SJSA1 (cell line): ENCODE measurements around the gene REXO4. TPM values are rescaled to one million over a fixed set of nuclear protein-coding genes. Genes with fewer than 3 reads are reported as not detected.
"Not testable (repeated sequence)": the region's sequence is repeated elsewhere in the genome, so short reads cannot be mapped to it uniquely, and the experiment has no call there.

Experiments used
- DNase-seq, 2 experiments: peaks; one replicate each; pipeline ENCODE4 v3.0.0-alpha.2; 2015 to 2020; ENCODE audit warnings: low spot score in 2 of 2, low read depth in 1 of 2
- H3K27ac ChIP-seq: fragments of 250-450 bp; sonication (Bioruptor Pico); 2 replicates; pipeline ENCODE4 v1.5.1; 2020; ENCODE audit warnings: mild to moderate bottlenecking, moderate library complexity
- H3K27me3 ChIP-seq: fragments of 250-450 bp; sonication (Bioruptor Pico); replicated peaks from 2 replicates; pipeline ENCODE4 v1.5.1; 2020; ENCODE audit warnings: mild to moderate bottlenecking, moderate library complexity
- H3K36me3 ChIP-seq: fragments of 250-450 bp; sonication (Bioruptor Pico); 2 replicates; pipeline ENCODE4 v1.5.1; 2020; ENCODE audit warnings: mild to moderate bottlenecking
- H3K4me1 ChIP-seq: fragments of 250-450 bp; sonication (Bioruptor Pico); replicated peaks from 2 replicates; pipeline ENCODE4 v1.6.1; 2021; ENCODE audit warnings: mild to moderate bottlenecking
- H3K4me3 ChIP-seq: fragments of 250-450 bp; sonication (Bioruptor Pico); 2 replicates; pipeline ENCODE4 v1.5.1; 2020; ENCODE audit warnings: mild to moderate bottlenecking
- H3K9me3 ChIP-seq: fragments of 250-450 bp; sonication (Bioruptor Pico); replicated peaks from 2 replicates; pipeline ENCODE4 v1.5.1; 2020; ENCODE audit warnings: mild to moderate bottlenecking
- total RNA-seq: library from RNA; depleted of rRNA; stranded (reverse); fragments of >200 nt; shearing (Covaris generic); gene quantifications from 2 replicates; pipeline ENCODE4 v1.2.3, GENCODE V29; 2014

The REXO4 gene
- total RNA-seq, 1 experiment from 2014 or later, result 15.6 TPM

- no peaks in the 10 kb centered on the region for H3K36me3 ChIP-seq
- no peaks in the 10 kb centered on the region for H3K4me1 ChIP-seq
- no peak for DNase-seq
- H3K27ac ChIP-seq, result no peak overlapping the region
- H3K27me3 ChIP-seq, result no peaks in the 10 kb centered on the region
- no peaks in the 10 kb centered on the region for H3K9me3 ChIP-seq
- H3K4me3 ChIP-seq, result no peak overlapping the region
Measured at GRCh38 chr9:133383438-133383837, 34.4 kb downstream of the REXO4 start.

DNA sequence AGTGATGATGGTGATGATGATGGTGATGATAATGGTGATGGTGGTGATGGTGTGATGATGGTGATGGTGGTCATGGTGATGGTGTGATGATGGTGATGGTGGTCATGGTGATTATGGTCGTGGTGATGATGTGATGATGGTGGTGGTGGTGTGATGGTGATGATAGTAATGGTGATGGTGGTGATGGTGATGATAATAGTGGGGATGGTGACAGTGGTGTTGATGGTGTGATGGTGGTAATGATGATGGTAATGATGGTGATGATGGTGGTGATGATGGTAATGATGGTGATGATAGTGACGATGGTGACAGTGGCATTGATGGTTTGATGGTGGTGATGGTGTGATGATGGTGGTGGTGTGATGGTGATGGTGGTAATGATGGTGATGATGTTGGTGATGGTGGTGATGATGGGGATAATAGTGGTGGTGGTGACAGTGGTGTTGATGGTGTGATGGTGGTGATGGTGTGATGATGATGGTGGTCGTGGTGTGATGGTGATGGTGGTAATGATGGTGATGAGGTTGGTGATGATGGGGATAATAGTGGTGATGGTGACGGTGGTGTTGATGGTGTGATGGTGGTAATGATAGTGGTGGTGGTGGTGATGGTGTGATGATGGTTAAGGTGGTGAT, 35.2 kb downstream of the REXO4 start:
- DNase-seq, result no peak
- Histone ChIP-seq H3K36me3 (no peaks in the 10 kb centered on the region), H3K4me1 (no peaks in the 10 kb centered on the region), H3K9me3 (no peaks in the 10 kb centered on the region), H3K27ac (no peak overlapping the region), H3K4me3 (no peak overlapping the region), H3K27me3 (no peaks in the 10 kb centered on the region)

DNA sequence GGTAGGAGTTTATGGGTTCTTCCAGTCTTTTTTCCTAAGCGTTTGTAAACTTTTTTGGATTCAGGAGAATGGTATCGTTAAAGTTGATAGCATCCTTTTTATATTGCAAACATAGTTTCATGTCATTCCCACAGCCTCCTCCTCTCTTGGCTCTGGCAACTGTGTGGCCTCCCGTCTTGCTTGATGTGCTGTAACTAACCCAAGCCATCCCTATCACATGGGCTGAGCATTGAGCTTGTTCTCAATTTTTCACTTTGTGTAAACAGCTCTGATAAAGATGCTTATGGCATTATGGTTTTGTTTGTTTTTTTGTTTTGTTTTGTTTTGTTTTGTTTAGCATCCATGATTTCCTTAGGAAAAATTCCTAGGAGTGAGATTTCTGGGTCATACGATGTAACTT, 37.1 kb downstream of the REXO4 start:
- no peak overlapping the region for H3K27ac ChIP-seq

GRCh38 chr9:133379153-133380086, 38.4 kb downstream of the REXO4 start:
- DNase-seq, result no peak
- H3K4me3 ChIP-seq, result no peak overlapping the region
- H3K9me3 ChIP-seq, result 0 out of 2 replicates have a peak, but pooled peaks cover 3% of the 10 kb centered on the region

More for the DNA sequence above, 37.1 kb downstream of the REXO4 start:
- Histone ChIP-seq H3K9me3 (0 out of 2 replicates have a peak, but pooled peaks cover 1% of the 10 kb centered on the region), H3K4me3 (no peak overlapping the region), H3K36me3 (peaks cover 1% of the 10 kb centered on the region), H3K27me3 (no peaks in the 10 kb centered on the region), H3K4me1 (peaks cover 4% of the 10 kb centered on the region)
- DNase-seq, result no peak

GRCh38 chr9:133378408-133378962, 39.3 kb downstream of the REXO4 start:
- DNase-seq, result no peak
- no peak overlapping the region for H3K4me3 ChIP-seq
- H3K4me1 ChIP-seq, result peaks cover 8% of the 10 kb centered on the region

More at GRCh38 chr9:133379153-133380086, 38.4 kb downstream of the REXO4 start:
- Histone ChIP-seq H3K27me3 (no peaks in the 10 kb centered on the region), H3K27ac (no peak overlapping the region), H3K36me3 (peaks cover 11% of the 10 kb centered on the region), H3K4me1 (peaks cover 4% of the 10 kb centered on the region)

GRCh38 chr9:133377721-133378216, 40.0 kb downstream of the REXO4 start:
- DNase-seq, result no peak
- no peak overlapping the region for H3K27ac ChIP-seq
- 0 out of 2 replicates have a peak, but pooled peaks cover 3% of the 10 kb centered on the region for H3K9me3 ChIP-seq
- H3K27me3 ChIP-seq, result no peaks in the 10 kb centered on the region
- peaks cover 24% of the 10 kb centered on the region for H3K36me3 ChIP-seq
- H3K4me1 ChIP-seq, result peaks cover 8% of the 10 kb centered on the region
- no peak overlapping the region for H3K4me3 ChIP-seq

More at GRCh38 chr9:133378408-133378962, 39.3 kb downstream of the REXO4 start:
- H3K36me3 ChIP-seq, result peaks cover 17% of the 10 kb centered on the region
- no peaks in the 10 kb centered on the region for H3K27me3 ChIP-seq
- H3K9me3 ChIP-seq, result 0 out of 2 replicates have a peak, but pooled peaks cover 3% of the 10 kb centered on the region
- H3K27ac ChIP-seq, result no peak overlapping the region

DNA sequence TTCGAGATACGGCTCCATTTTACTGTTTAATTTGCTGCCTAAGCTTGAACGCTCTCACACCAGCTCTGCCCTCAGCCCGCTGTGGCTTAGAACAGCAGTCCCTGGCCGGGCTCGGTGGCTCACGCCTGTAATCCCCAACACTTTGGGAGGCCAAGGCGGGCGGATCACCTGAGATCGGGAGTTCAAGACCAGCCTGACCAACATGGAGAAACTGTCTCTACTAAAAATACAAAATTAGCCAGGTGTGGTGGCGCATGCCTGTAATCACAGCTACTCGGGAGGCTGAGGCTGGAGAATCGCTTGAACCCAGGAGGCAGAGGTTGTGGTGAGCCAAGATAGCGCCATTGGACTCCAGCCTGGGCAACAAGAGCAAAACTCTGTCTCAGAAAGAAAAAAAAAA, 40.5 kb downstream of the REXO4 start:
- H3K27ac ChIP-seq, H3K27me3 ChIP-seq, H3K9me3 ChIP-seq, H3K4me3 ChIP-seq, DNase-seq, H3K4me1 ChIP-seq: not testable (repeated sequence)
- H3K36me3 ChIP-seq, result peaks cover 29% of the 10 kb centered on the region

DNA sequence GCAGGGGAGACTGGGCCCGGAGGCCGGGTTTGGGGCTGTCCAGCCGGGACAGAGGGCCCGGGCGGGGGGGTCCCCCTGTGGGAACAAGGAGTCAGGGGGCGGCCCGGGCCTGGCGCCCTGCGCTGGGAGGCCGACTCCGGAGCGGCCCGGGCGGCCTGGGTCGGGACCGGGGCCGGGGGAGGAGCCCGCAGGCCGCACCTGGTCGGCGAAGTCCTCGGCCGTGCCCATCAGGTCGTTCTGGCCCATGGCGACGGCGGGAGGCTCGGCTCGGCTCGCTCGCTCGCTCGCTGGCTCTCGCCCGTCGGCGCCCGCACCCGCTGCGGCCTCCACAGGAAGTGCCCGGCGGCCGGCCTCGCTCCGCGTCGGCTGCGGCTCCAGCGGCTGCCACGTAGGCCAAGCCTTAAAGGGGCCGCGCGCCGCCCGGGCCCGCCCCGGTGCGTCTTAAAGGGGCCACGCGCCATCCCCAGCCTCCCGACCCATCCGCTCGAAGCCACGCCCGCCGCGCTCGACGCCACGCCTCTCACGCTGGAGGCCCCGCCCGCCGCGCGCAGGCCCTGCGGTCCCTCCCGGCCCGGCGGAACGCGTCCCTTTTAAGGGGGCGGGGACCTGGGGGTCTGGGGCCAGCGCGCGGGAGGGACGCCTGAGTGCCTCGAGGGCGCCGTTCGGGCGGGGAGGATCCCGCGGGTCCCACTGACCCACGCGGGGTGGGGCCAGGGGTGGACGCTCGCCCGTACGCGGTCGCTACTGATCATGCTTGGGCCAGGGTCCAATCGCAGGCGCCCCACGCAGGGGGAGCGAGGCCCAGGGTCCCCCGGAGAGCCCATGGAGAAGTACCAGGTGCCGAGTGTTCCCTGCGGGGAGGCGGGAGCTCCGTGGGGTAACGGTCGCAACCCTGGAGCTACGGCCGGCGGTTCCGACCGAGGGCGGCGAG, 41.8 kb downstream of the REXO4 start, which contains the start of the genes STKLD1 and SURF4:
Gene STKLD1, plus strand, starts transcription at position 643 of the 931 bp plus-strand sequence. Its CDS starts 108 bp downstream, at position 751.
Gene SURF4, minus strand, starts transcription at position 337 of the 931 bp plus-strand sequence. Its CDS starts 91 bp downstream, at position 246.
- Histone ChIP-seq H3K36me3 (peaks cover 42% of the 10 kb centered on the region), H3K9me3 (0 out of 2 replicates have a peak, but pooled peaks cover 3% of the 10 kb centered on the region), H3K27ac (peak within 1 kb of the TSS; percentile 94), H3K4me1 (peaks cover 8% of the 10 kb centered on the region), H3K4me3 (peak within 1 kb of the TSS; percentile 99), H3K27me3 (no peaks in the 10 kb centered on the region)
- DNase-seq, result peak; percentile 92 to 93

- no peak for DNase-seq
- Histone ChIP-seq H3K4me1 (peaks cover 8% of the 10 kb centered on the region), H3K9me3 (0 out of 2 replicates have a peak, but pooled peaks cover 3% of the 10 kb centered on the region), H3K27ac (peak overlapping the region; percentile 94), H3K36me3 (peaks cover 50% of the 10 kb centered on the region), H3K27me3 (no peaks in the 10 kb centered on the region), H3K4me3 (peak overlapping the region; percentile 99)
Measured at GRCh38 chr9:133375116-133375723, 42.6 kb downstream of the REXO4 start.

GRCh38 chr9:133374612-133375115, 43.1 kb downstream of the REXO4 start:
- 0 out of 2 replicates have a peak, but pooled peaks cover 3% of the 10 kb centered on the region for H3K9me3 ChIP-seq
- H3K4me3 ChIP-seq, result peak overlapping the region; percentile 99
- peaks cover 55% of the 10 kb centered on the region for H3K36me3 ChIP-seq
- H3K4me1 ChIP-seq, result peaks cover 8% of the 10 kb centered on the region
- DNase-seq, result peak in 1 of 2 experiments; percentile 50
- peak overlapping the region; percentile 94 for H3K27ac ChIP-seq
- H3K27me3 ChIP-seq, result no peaks in the 10 kb centered on the region

- peaks cover 8% of the 10 kb centered on the region for H3K4me1 ChIP-seq
- 0 out of 2 replicates have a peak, but pooled peaks cover 3% of the 10 kb centered on the region for H3K9me3 ChIP-seq
- peaks cover 80% of the 10 kb centered on the region for H3K36me3 ChIP-seq
- H3K27me3 ChIP-seq, result no peaks in the 10 kb centered on the region
- H3K27ac ChIP-seq, result no peak overlapping the region
- no peak for DNase-seq
- H3K4me3 ChIP-seq, result no peak overlapping the region
Measured at GRCh38 chr9:133372144-133372543, 45.7 kb downstream of the REXO4 start.

DNA sequence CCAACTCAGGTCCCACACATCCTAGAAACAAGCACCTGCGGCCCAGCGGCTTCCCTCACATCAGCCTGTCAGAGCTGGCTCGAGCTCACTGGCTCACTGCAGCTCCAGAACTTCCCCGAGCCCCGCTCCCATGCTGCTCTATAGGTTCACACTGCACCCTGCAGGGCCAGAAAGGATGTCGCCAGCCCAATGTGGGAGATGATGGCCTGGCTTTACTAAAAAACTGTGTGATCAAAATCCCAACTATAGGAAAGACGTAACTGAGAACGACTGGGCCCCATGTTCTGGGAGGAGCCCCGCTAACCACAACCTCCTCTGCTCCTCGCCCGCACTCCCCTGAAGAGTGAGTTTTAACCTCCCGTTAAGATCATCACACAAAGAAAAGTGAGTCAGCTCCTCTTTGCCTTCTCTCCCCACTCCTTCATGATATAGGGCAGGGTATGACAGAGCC, 46.5 kb downstream of the REXO4 start:
- Histone ChIP-seq H3K4me1 (peaks cover 4% of the 10 kb centered on the region; the same call in 1 of the 2 replicates), H3K4me3 (no peak overlapping the region), H3K27ac (no peak overlapping the region), H3K27me3 (no peaks in the 10 kb centered on the region), H3K36me3 (peaks cover 89% of the 10 kb centered on the region), H3K9me3 (0 out of 2 replicates have a peak, but pooled peaks cover 3% of the 10 kb centered on the region)
- DNase-seq, result no peak
